Astrocyte of the spinal cord (primary cell): Measurements from ENCODE around the gene BCL3.

Experiments used
- DNase-seq: peaks from one replicate; pipeline ENCODE4 v3.0.0; 2011; ENCODE audit warnings: low read depth, low spot score
- H3K4me3 ChIP-seq: 2 replicates; pipeline ENCODE4 v1.5.1; 2011; ENCODE audit warnings: low read depth, mild to moderate bottlenecking, low read length, moderate library complexity
- CTCF ChIP-seq: IDR thresholded peaks from 2 replicates; pipeline ENCODE4 v1.5.1; 2012; ENCODE audit warnings: low read depth, mild to moderate bottlenecking, low read length, inconsistent platforms
- in situ Hi-C: cut with HindIII; loops from 2 replicates; pipeline ENCODE4 v1.10.0; 2017; ENCODE audit warnings: low sequenced_read_pairs

BCL3 gene

GRCh38 chr19:44808463-44809371 lies 60.2 kb downstream of the BCL3 start, which contains the start of gene BCAM:
BCAM (plus strand) TSS chr19:44809103; CDS start chr19:44809125, 22 bp downstream.
- peak; percentile 51 for DNase-seq
- H3K4me3 ChIP-seq, result peak within 1 kb of the TSS; percentile 55
- no peak for TF ChIP-seq CTCF
- in situ Hi-C loops, result no loop called here
